Astrocyte (in vitro differentiated cells and primary cell): ENCODE measurements around the gene FCER2. TPM values are rescaled to one million over a fixed set of nuclear protein-coding genes. Genes with fewer than 3 reads are reported as not detected.

ENCODE experiments used
- DNase-seq: peaks from one replicate; pipeline ENCODE4 v3.0.0-alpha.2; 2010; ENCODE audit warnings: low read depth
- FAIRE-seq: peaks from 2 replicates; lab custom pipeline; 2011; peaks lifted over from hg19 to GRCh38; lab: Jason Lieb, UNC
- H2AFZ ChIP-seq: 2 replicates; pipeline ENCODE4 v1.6.0; 2012; ENCODE audit warnings: low read depth, low read length, inconsistent platforms
- H3K27ac ChIP-seq: 2 replicates; pipeline ENCODE4 v1.5.1; 2011; ENCODE audit warnings: low read depth, low read length, inconsistent platforms
- H3K27me3 ChIP-seq: 2 replicates; pipeline ENCODE4 v1.6.0; 2011; ENCODE audit warnings: low read length, inconsistent platforms; ENCODE audit not compliant: insufficient read depth
- H3K36me3 ChIP-seq: 2 replicates; pipeline ENCODE4 v1.5.1; 2011; ENCODE audit warnings: low read length, inconsistent platforms; ENCODE audit not compliant: insufficient read depth
- H3K4me1 ChIP-seq: 2 replicates; pipeline ENCODE4 v1.5.1; 2011; ENCODE audit warnings: low read length, inconsistent platforms; ENCODE audit not compliant: insufficient read depth
- H3K4me2 ChIP-seq: 2 replicates; pipeline ENCODE4 v1.6.0; 2012; ENCODE audit warnings: low read length, inconsistent platforms
- H3K4me3 ChIP-seq: 2 replicates; pipeline ENCODE4 v1.5.1; 2011; ENCODE audit warnings: low read depth, mild to moderate bottlenecking, low read length, inconsistent platforms; ENCODE audit not compliant: insufficient read depth
- H3K79me2 ChIP-seq: 2 replicates; pipeline ENCODE4 v1.6.0; 2012; ENCODE audit warnings: mild to moderate bottlenecking, low read length, inconsistent platforms; ENCODE audit not compliant: insufficient read depth
- H3K9ac ChIP-seq: 2 replicates; pipeline ENCODE4 v1.6.0; 2012; ENCODE audit warnings: mild to moderate bottlenecking, low read length, inconsistent platforms
- H3K9me3 ChIP-seq: 2 replicates; pipeline ENCODE4 v1.5.1; 2012; ENCODE audit warnings: low read depth, mild to moderate bottlenecking, low read length, inconsistent platforms; ENCODE audit not compliant: insufficient read depth
- H4K20me1 ChIP-seq: 2 replicates; pipeline ENCODE4 v1.6.0; 2012; ENCODE audit warnings: low read length, inconsistent platforms; ENCODE audit not compliant: insufficient read depth
- H3K27ac Mint-ChIP-seq: one replicate; pipeline ENCODE4 v1.8.0; 2021; ENCODE audit warnings: mild to moderate bottlenecking, mixed read lengths; ENCODE audit not compliant: unreplicated experiment
- H3K27me3 Mint-ChIP-seq: one replicate; pipeline ENCODE4 v1.8.0; 2021; ENCODE audit warnings: low read depth, mixed read lengths; ENCODE audit not compliant: unreplicated experiment
- H3K36me3 Mint-ChIP-seq: one replicate; pipeline ENCODE4 v1.8.0; 2021; ENCODE audit warnings: low read depth, mixed read lengths; ENCODE audit not compliant: unreplicated experiment
- H3K4me1 Mint-ChIP-seq: one replicate; pipeline ENCODE4 v1.8.0; 2021; ENCODE audit warnings: low read depth, mixed read lengths; ENCODE audit not compliant: unreplicated experiment
- H3K4me3 Mint-ChIP-seq: one replicate; pipeline ENCODE4 v1.8.0; 2021; ENCODE audit warnings: mild to moderate bottlenecking, moderate library complexity, mixed read lengths; ENCODE audit not compliant: unreplicated experiment
- H3K9me3 Mint-ChIP-seq: one replicate; pipeline ENCODE4 v1.8.0; 2021; ENCODE audit warnings: mild to moderate bottlenecking, mixed read lengths; ENCODE audit not compliant: unreplicated experiment
- CTCF ChIP-seq: IDR thresholded peaks from 2 replicates; pipeline ENCODE4 v1.5.1; 2011; ENCODE audit warnings: low read depth, mild to moderate bottlenecking, inconsistent platforms, low read length, moderate library complexity; ENCODE audit not compliant: insufficient read depth
- EZH2 ChIP-seq: IDR thresholded peaks from 2 replicates; pipeline ENCODE4 v1.6.1; 2012; ENCODE audit warnings: mild to moderate bottlenecking, low read length, inconsistent platforms; ENCODE audit not compliant: insufficient read depth
- total RNA-seq: library from RNA; stranded (reverse); gene quantifications from 2 replicates; pipeline ENCODE4 v1.2.1, GENCODE V29; 2021

The FCER2 gene
- total RNA-seq, 1 donor from 2014 or later: not detected

- H3K9ac ChIP-seq: no peak overlapping the region
- Mint-ChIP-seq H3K4me1 (no peaks in the 10 kb centered on the region), H3K9me3 (peaks cover 3% of the 10 kb centered on the region), H3K27me3 (peaks cover 56% of the 10 kb centered on the region), H3K27ac (no peak overlapping the region), H3K36me3 (peaks cover 3% of the 10 kb centered on the region), H3K4me3 (no peak overlapping the region)
- H3K79me2 ChIP-seq: no peaks in the 10 kb centered on the region
- H3K27ac ChIP-seq: no peak overlapping the region
- no peak for TF ChIP-seq CTCF
- TF ChIP-seq EZH2: no peak
- H3K36me3 ChIP-seq: no peaks in the 10 kb centered on the region
- H4K20me1 ChIP-seq: no peaks in the 10 kb centered on the region
- FAIRE-seq (no peak), DNase-seq (no peak)
- H3K4me3 ChIP-seq: no peak overlapping the region
- no peak overlapping the region for H2AFZ ChIP-seq
- H3K9me3 ChIP-seq: no peaks in the 10 kb centered on the region
- no peaks in the 10 kb centered on the region for H3K4me1 ChIP-seq
- peaks cover under 1% of the 10 kb centered on the region for H3K27me3 ChIP-seq
- no peak overlapping the region for H3K4me2 ChIP-seq
Observed at GRCh38 chr19:7744871-7745650, 43.1 kb upstream of the FCER2 start.

GRCh38 chr19:7744199-7744786 lies 42.4 kb upstream of the FCER2 start:
- FAIRE-seq: no peak
- TF ChIP-seq CTCF: no peak
- no peak for TF ChIP-seq EZH2
- H4K20me1 ChIP-seq: no peaks in the 10 kb centered on the region
- H3K4me3 ChIP-seq: no peak overlapping the region
- no peak overlapping the region for H3K4me3 Mint-ChIP-seq
- H3K27ac Mint-ChIP-seq: no peak overlapping the region
- H3K9me3 Mint-ChIP-seq: peaks cover 3% of the 10 kb centered on the region
- no peak overlapping the region for H3K9ac ChIP-seq
- DNase-seq: no peak
- peaks cover 3% of the 10 kb centered on the region for H3K36me3 Mint-ChIP-seq
- H3K79me2 ChIP-seq: no peaks in the 10 kb centered on the region
- H3K36me3 ChIP-seq: no peaks in the 10 kb centered on the region
- H2AFZ ChIP-seq: no peak overlapping the region
- no peak overlapping the region for H3K27ac ChIP-seq
- H3K4me1 ChIP-seq: no peaks in the 10 kb centered on the region
- peaks cover 62% of the 10 kb centered on the region for H3K27me3 Mint-ChIP-seq
- H3K4me2 ChIP-seq: no peak overlapping the region
- H3K27me3 ChIP-seq: peaks cover 2% of the 10 kb centered on the region
- H3K4me1 Mint-ChIP-seq: no peaks in the 10 kb centered on the region
- no peaks in the 10 kb centered on the region for H3K9me3 ChIP-seq

- no peaks in the 10 kb centered on the region for H3K4me1 Mint-ChIP-seq
- H3K9me3 ChIP-seq: no peaks in the 10 kb centered on the region
Observed at GRCh38 chr19:7743425-7743841, 41.5 kb upstream of the FCER2 start.

More at GRCh38 chr19:7743425-7743841, 41.5 kb upstream of the FCER2 start:
- FAIRE-seq (no peak), DNase-seq (no peak)
- H3K4me2 ChIP-seq: no peak overlapping the region
- H3K4me1 ChIP-seq: no peaks in the 10 kb centered on the region
- H3K9ac ChIP-seq: no peak overlapping the region
- no peak overlapping the region for H2AFZ ChIP-seq
- no peaks in the 10 kb centered on the region for H3K36me3 ChIP-seq
- H3K79me2 ChIP-seq: no peaks in the 10 kb centered on the region
- peaks cover 2% of the 10 kb centered on the region for H3K27me3 ChIP-seq
- H3K27ac ChIP-seq: no peak overlapping the region
- no peak for TF ChIP-seq EZH2
- TF ChIP-seq CTCF: no peak
- H3K27me3 Mint-ChIP-seq: peaks cover 64% of the 10 kb centered on the region
- no peak overlapping the region for H3K4me3 Mint-ChIP-seq
- no peak overlapping the region for H3K4me3 ChIP-seq
- no peak overlapping the region for H3K27ac Mint-ChIP-seq
- no peaks in the 10 kb centered on the region for H4K20me1 ChIP-seq
- peaks cover 3% of the 10 kb centered on the region for H3K9me3 Mint-ChIP-seq
- peaks cover 3% of the 10 kb centered on the region for H3K36me3 Mint-ChIP-seq
